Ectodermal cell (in vitro differentiated cells): Measurements from ENCODE around the gene VAT1L.

ENCODE experiments used
- H3K27ac ChIP-seq: 2 replicates; pipeline ENCODE4 v1.7.0; 2013; ENCODE audit warnings: mild to moderate bottlenecking, low read depth, low read length; ENCODE audit not compliant: insufficient read depth, poor library complexity, severe bottlenecking
- H3K27me3 ChIP-seq: 2 replicates; pipeline ENCODE4 v1.7.0; 2013; ENCODE audit warnings: mild to moderate bottlenecking, low read length; ENCODE audit not compliant: insufficient read depth, control insufficient read depth, poor library complexity, severe bottlenecking
- H3K36me3 ChIP-seq: one replicate; pipeline ENCODE4 v1.7.0; 2013; ENCODE audit warnings: low read length; ENCODE audit not compliant: control insufficient read depth, insufficient read depth
- H3K4me1 ChIP-seq: one replicate; pipeline ENCODE4 v1.7.0; 2013; ENCODE audit warnings: low read length; ENCODE audit not compliant: control insufficient read depth, insufficient read depth
- H3K4me3 ChIP-seq: 2 replicates; pipeline ENCODE4 v1.7.0; 2013; ENCODE audit warnings: low read depth, low read length, control low read depth; ENCODE audit not compliant: insufficient read depth
- H3K9me3 ChIP-seq: 2 replicates; pipeline ENCODE4 v1.7.0; 2013; ENCODE audit warnings: mild to moderate bottlenecking, low read length, moderate library complexity; ENCODE audit not compliant: control insufficient read depth
- WGBS, 2 experiments: methylation state at CpG; one replicate each; pipeline ENCODE4 v1.1.7; 2013; ENCODE audit warnings: missing lambda C conversion rate in 2 of 2; 5-methylcytosine and 5-hydroxymethylcytosine counted together

VAT1L gene

GRCh38 chr16:77882358-77882757, 94.0 kb downstream of the VAT1L start:
- peaks cover 3% of the 10 kb centered on the region for H3K36me3 ChIP-seq

GRCh38 chr16:77885571-77886295, 97.4 kb downstream of the VAT1L start:
- 95 to 99% methylated on average over 6 of the region's 6 CpGs for WGBS, 2 experiments
- Histone ChIP-seq H3K4me1 (no peaks in the 10 kb centered on the region), H3K4me3 (no peak overlapping the region), H3K27ac (no peak overlapping the region), H3K36me3 (peaks cover 3% of the 10 kb centered on the region), H3K9me3 (no peaks in the 10 kb centered on the region), H3K27me3 (no peaks in the 10 kb centered on the region)

More at GRCh38 chr16:77882358-77882757, 94.0 kb downstream of the VAT1L start:
- H3K4me1 ChIP-seq = no peaks in the 10 kb centered on the region
- WGBS, 2 experiments = 92% methylated on average over 1 of the region's 1 CpG; no CpG with 5 or more reads in 1 of the 2 experiments
- no peaks in the 10 kb centered on the region for H3K9me3 ChIP-seq
- no peak overlapping the region for H3K4me3 ChIP-seq
- H3K27ac ChIP-seq = no peak overlapping the region
- no peaks in the 10 kb centered on the region for H3K27me3 ChIP-seq

GRCh38 chr16:77888871-77889270, 100.5 kb downstream of the VAT1L start:
- 95 to 96% methylated on average over 7 of the region's 7 CpGs for WGBS, 2 experiments
- H3K9me3 ChIP-seq = no peaks in the 10 kb centered on the region
- H3K4me3 ChIP-seq = no peak overlapping the region
- peaks cover 3% of the 10 kb centered on the region for H3K36me3 ChIP-seq
- H3K27me3 ChIP-seq = no peaks in the 10 kb centered on the region
- no peaks in the 10 kb centered on the region for H3K4me1 ChIP-seq
- no peak overlapping the region for H3K27ac ChIP-seq

GRCh38 chr16:77890075-77890474, 101.7 kb downstream of the VAT1L start:
- Histone ChIP-seq H3K4me3 (no peak overlapping the region), H3K27ac (no peak overlapping the region), H3K27me3 (no peaks in the 10 kb centered on the region), H3K36me3 (no peaks in the 10 kb centered on the region), H3K4me1 (no peaks in the 10 kb centered on the region), H3K9me3 (no peaks in the 10 kb centered on the region)

DNA sequence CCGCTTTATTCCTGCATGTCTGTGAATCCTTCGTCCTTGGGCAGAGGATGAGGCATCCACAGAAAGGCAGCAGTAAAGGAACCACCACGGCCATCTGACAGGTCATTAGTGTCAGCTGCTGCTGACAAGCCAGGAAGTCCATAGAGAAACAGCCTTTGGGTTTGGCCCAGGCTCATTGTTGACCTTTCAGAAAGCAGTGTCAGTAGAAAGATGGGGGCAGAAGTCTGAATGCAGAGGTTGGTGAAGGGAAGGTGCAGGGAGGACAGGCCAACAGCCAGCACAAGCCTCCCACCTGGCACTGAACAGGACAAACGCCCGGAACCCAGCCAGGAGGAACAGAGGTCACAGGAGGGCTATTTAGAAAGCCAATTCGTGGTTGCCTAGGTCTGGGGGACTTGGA, 105.8 kb downstream of the VAT1L start:
- no peak overlapping the region for H3K4me3 ChIP-seq
- no peaks in the 10 kb centered on the region for H3K27me3 ChIP-seq
- no peaks in the 10 kb centered on the region for H3K9me3 ChIP-seq
- peaks cover 9% of the 10 kb centered on the region for H3K4me1 ChIP-seq
- no peaks in the 10 kb centered on the region for H3K36me3 ChIP-seq
- 73 to 78% methylated on average over 6 of the region's 6 CpGs for WGBS, 2 experiments
- H3K27ac ChIP-seq = no peak overlapping the region

- H3K4me1 ChIP-seq = peaks cover 9% of the 10 kb centered on the region
- H3K27me3 ChIP-seq = no peaks in the 10 kb centered on the region
- WGBS, 2 experiments = 68 to 69% methylated on average over 7 of the region's 7 CpGs
- no peaks in the 10 kb centered on the region for H3K36me3 ChIP-seq
- H3K27ac ChIP-seq = no peak overlapping the region
- H3K4me3 ChIP-seq = no peak overlapping the region
- no peaks in the 10 kb centered on the region for H3K9me3 ChIP-seq
Observed at GRCh38 chr16:77895962-77896361, 107.6 kb downstream of the VAT1L start.

DNA sequence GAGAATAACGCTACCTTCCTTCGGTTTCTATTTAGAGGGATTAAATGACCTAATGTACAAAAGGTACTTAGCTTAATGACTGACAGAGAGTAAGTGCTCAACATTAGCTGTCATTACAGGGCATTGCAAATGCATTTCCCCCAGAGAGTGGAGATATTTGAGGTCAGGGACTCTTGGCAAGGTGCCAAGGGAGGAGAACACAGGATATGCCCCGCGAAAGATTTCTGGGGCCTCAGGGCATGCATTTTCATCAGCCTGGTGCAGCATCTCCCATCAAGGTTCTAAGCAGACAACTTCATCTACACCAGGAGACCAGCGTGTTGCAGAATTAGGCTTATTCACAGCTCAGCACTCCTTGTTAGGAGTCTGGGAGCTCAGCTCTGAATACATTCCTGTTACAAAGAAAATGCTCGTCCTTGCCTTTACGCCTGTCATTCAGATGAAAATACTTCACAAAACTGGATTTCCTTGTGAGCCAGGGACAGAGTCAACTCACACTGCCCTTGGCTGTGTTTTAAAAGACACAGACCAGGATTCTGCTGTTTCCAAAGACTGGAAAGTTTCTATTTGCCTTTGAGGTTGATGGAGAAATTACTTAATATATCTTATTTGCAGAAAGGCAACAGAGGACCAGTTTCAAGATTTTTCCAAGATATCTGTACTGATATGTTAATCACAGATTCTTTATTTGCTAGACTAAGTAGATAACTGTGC, 108.2 kb downstream of the VAT1L start:
- Histone ChIP-seq H3K27ac (no peak overlapping the region), H3K9me3 (no peaks in the 10 kb centered on the region), H3K36me3 (no peaks in the 10 kb centered on the region), H3K27me3 (no peaks in the 10 kb centered on the region), H3K4me3 (no peak overlapping the region), H3K4me1 (peaks cover 9% of the 10 kb centered on the region)
- 65 to 67% methylated on average over 7 of the region's 7 CpGs for WGBS, 2 experiments

DNA sequence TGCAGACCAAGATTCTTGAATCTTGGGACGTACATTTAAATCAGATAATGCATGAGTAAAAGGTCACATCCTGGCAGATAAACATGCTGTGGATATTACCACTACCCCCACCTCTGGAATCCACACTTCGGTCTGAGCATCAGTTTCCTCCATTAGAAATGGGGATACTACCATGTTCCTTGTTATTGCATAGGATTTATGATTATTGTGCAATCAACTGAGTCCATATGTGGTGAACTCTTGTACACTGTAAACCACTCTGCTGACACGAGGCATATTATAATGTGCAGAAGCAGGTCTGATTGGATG, 108.7 kb downstream of the VAT1L start:
- Histone ChIP-seq H3K4me3 (no peak overlapping the region), H3K36me3 (no peaks in the 10 kb centered on the region), H3K4me1 (peaks cover 9% of the 10 kb centered on the region), H3K27me3 (no peaks in the 10 kb centered on the region), H3K9me3 (no peaks in the 10 kb centered on the region), H3K27ac (no peak overlapping the region)
- WGBS, 2 experiments = 92 to 93% methylated on average over 2 to 3 of the region's 3 CpGs

DNA sequence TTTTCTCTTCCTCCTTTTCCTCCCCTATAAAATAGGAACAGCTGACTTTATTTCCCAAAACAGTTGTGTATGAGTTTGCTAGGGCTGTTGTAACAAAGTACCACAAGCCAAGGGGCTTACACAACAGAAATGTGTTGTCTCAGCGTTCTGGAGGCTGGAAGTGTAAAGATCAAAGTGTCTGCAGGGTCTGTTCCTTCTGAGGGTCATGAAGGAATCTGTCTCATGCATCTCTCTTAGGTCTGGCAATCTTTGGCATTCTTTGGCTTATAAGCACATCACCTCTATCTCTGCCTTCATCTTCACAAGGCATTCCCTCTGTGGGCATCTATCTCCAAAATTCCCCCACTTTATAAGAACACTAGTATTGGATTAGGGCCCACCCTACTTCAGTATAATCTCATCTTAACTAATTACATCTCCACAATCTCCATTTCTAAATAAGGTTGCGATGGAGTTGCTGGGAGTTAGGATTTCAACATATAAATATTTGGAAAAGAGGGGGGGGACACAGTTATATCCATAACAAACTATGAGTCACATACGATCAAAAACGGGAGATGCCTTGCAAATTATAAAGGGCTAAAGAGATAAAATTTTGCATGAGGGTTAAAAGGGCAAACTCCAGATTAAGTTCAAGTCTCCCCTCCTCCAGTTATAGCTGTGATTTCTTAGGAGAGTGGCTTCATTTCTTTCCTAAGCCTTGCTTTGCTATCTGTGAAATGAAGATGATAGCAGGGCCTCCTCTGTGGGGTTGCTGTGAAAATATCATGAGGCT, 109.7 kb downstream of the VAT1L start:
- Histone ChIP-seq H3K27ac (no peak overlapping the region), H3K36me3 (no peaks in the 10 kb centered on the region), H3K4me1 (peaks cover 9% of the 10 kb centered on the region), H3K9me3 (no peaks in the 10 kb centered on the region), H3K27me3 (no peaks in the 10 kb centered on the region), H3K4me3 (no peak overlapping the region)
- WGBS, 2 experiments = 97 to 99% methylated on average over 3 of the region's 4 CpGs

DNA sequence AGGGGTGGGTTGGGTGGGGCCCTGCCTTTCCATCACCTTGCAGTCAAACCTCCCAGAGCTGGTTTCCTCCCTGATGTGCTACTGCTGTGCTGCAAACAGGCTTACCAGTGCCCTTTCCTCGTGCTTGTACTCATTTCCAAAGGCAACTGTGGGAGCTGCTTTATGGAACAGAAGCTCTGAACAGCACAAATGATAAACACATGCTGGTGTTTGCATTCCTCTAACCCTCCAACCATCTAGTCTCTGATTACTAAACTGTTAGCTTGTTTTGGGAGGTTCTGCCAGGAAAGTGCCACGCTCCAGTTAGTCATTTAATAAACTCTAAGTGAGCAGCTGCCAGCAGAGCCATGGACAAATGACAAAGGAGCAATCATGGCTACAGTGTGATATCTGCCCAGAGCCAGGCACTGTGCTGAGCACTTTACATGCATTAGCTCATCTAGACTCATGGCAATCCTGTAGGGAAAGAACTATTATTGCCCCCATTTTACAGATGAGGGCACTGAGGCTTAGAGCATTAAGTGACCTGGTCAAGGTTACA, 110.4 kb downstream of the VAT1L start:
- no peaks in the 10 kb centered on the region for H3K27me3 ChIP-seq
- no peak overlapping the region for H3K4me3 ChIP-seq
- no peaks in the 10 kb centered on the region for H3K9me3 ChIP-seq
- H3K36me3 ChIP-seq = no peaks in the 10 kb centered on the region
- peaks cover 9% of the 10 kb centered on the region for H3K4me1 ChIP-seq
- 72 to 73% methylated on average over 2 of the region's 2 CpGs for WGBS, 2 experiments
- H3K27ac ChIP-seq = no peak overlapping the region
